GM23338 (cell line): ENCODE data around the gene ASPRV1. TPM values are rescaled to one million over a fixed set of nuclear protein-coding genes. Genes with fewer than 3 reads are reported as not detected.

Experiments
- ATAC-seq: fragments of 200-7000 bp; cut with Tn5 transposase; 3 replicates; pipeline ENCODE4 v1.9.1; 2020
- DNase-seq: peaks from one replicate; pipeline ENCODE4 v3.0.0-alpha.2; 2015; ENCODE audit warnings: low spot score
- H2AFZ ChIP-seq: fragments of 200-600 bp; sonication (generic); 2 replicates; pipeline ENCODE4 v1.8.0; 2016; ENCODE audit warnings: antibody characterized with exemption, mild to moderate bottlenecking, moderate library complexity
- H3F3A ChIP-seq: fragments of 200-600 bp; sonication (generic); replicated peaks from 2 replicates; pipeline ENCODE4 v1.8.0; 2017; ENCODE audit warnings: antibody characterized with exemption, mixed run types, low read depth
- H3K27ac ChIP-seq: fragments of 200-600 bp; sonication (generic); 2 replicates; pipeline ENCODE4 v1.6.1; 2016; ENCODE audit warnings: low read depth
- H3K27me3 ChIP-seq: fragments of 200-600 bp; sonication (generic); 2 replicates; pipeline ENCODE4 v1.8.0; 2016; ENCODE audit warnings: mild to moderate bottlenecking, mixed run types, moderate library complexity; ENCODE audit not compliant: insufficient read depth
- H3K36me3 ChIP-seq: fragments of 200-600 bp; sonication (generic); 2 replicates; pipeline ENCODE4 v1.8.0; 2016; ENCODE audit warnings: mild to moderate bottlenecking; ENCODE audit not compliant: insufficient read depth
- H3K4me1 ChIP-seq: fragments of 200-600 bp; sonication (generic); 2 replicates; pipeline ENCODE4 v1.8.0; 2016; ENCODE audit warnings: mild to moderate bottlenecking, moderate library complexity; ENCODE audit not compliant: insufficient read depth
- H3K4me2 ChIP-seq: fragments of 200-600 bp; sonication (generic); 2 replicates; pipeline ENCODE4 v1.7.1; 2017; ENCODE audit warnings: mixed run types
- H3K4me3 ChIP-seq: fragments of 200-600 bp; sonication (generic); 2 replicates; pipeline ENCODE4 v1.6.1; 2016; ENCODE audit warnings: mixed run types
- H3K79me2 ChIP-seq: fragments of 200-600 bp; sonication (generic); replicated peaks from 2 replicates; pipeline ENCODE4 v1.8.0; 2017; ENCODE audit warnings: mild to moderate bottlenecking; ENCODE audit not compliant: insufficient read depth
- H3K9me2 ChIP-seq: fragments of 200-600 bp; sonication (generic); 2 replicates; pipeline ENCODE4 v1.8.0; 2017; ENCODE audit not compliant: insufficient read depth
- H4K20me1 ChIP-seq: fragments of 200-600 bp; sonication (generic); replicated peaks from 2 replicates; pipeline ENCODE4 v1.8.0; 2017; ENCODE audit warnings: mild to moderate bottlenecking; ENCODE audit not compliant: insufficient read depth
- H3K27ac Mint-ChIP-seq: 2 replicates; pipeline ENCODE4 v1.8.0; 2020; ENCODE audit warnings: inconsistent platforms, mild to moderate bottlenecking, moderate library complexity, mixed read lengths
- H3K27me3 Mint-ChIP-seq: 3 replicates; pipeline ENCODE4 v1.8.0; 2022; ENCODE audit warnings: low read depth, mild to moderate bottlenecking, moderate library complexity, mixed read lengths, inconsistent platforms; ENCODE audit not compliant: insufficient read depth, poor library complexity
- H3K36me3 Mint-ChIP-seq: 3 replicates; pipeline ENCODE4 v1.8.0; 2021; ENCODE audit warnings: low read depth, mild to moderate bottlenecking, inconsistent platforms, moderate library complexity, mixed read lengths
- H3K4me1 Mint-ChIP-seq: 3 replicates; pipeline ENCODE4 v1.8.0; 2020; ENCODE audit warnings: mild to moderate bottlenecking, inconsistent platforms, mixed read lengths
- H3K4me3 Mint-ChIP-seq: 3 replicates; pipeline ENCODE4 v1.8.0; 2021; ENCODE audit warnings: moderate library complexity, mild to moderate bottlenecking, inconsistent platforms, mixed read lengths
- H3K9me3 Mint-ChIP-seq: 3 replicates; pipeline ENCODE4 v1.8.0; 2020; ENCODE audit warnings: moderate library complexity, mild to moderate bottlenecking, inconsistent platforms, mixed read lengths
- CREB1 ChIP-seq: fragments of 250-450 bp; sonication (Bioruptor Pico); IDR thresholded peaks from 2 replicates; pipeline ENCODE4 v1.5.0; 2020; ENCODE audit warnings: low read depth, mild to moderate bottlenecking, moderate library complexity
- EZH2 ChIP-seq: fragments of 200-600 bp; sonication (generic); IDR thresholded peaks from one replicate; pipeline ENCODE4 v1.8.0; 2017; ENCODE audit warnings: antibody characterized with exemption, mild to moderate bottlenecking, low read depth; ENCODE audit not compliant: unreplicated experiment
- EZH2phosphoT487 ChIP-seq: fragments of 200-600 bp; sonication (generic); IDR thresholded peaks from one replicate; pipeline ENCODE4 v1.8.1; 2018; ENCODE audit warnings: antibody characterized with exemption; ENCODE audit not compliant: unreplicated experiment
- JUNB ChIP-seq: IDR thresholded peaks from one replicate; pipeline ENCODE4 v1.6.1; 2016; ENCODE audit warnings: antibody characterized with exemption; ENCODE audit not compliant: unreplicated experiment
- NANOG ChIP-seq: IDR thresholded peaks from 2 replicates; pipeline ENCODE4 v1.6.1; 2016; ENCODE audit warnings: antibody characterized with exemption, borderline replicate concordance
- POLR2AphosphoS5 ChIP-seq: IDR thresholded peaks from 2 replicates; pipeline ENCODE4 v1.6.1; 2016; ENCODE audit warnings: antibody characterized with exemption, low read depth
- STAT1 ChIP-seq: IDR thresholded peaks from one replicate; pipeline ENCODE4 v1.6.1; 2016; ENCODE audit warnings: antibody characterized with exemption; ENCODE audit not compliant: unreplicated experiment
- ZNF114 ChIP-seq: fragments of 250-450 bp; sonication (Bioruptor Pico); IDR thresholded peaks from 2 replicates; pipeline ENCODE4 v1.5.0; 2020; ENCODE audit warnings: mild to moderate bottlenecking, moderate library complexity
- ZNF331 ChIP-seq: fragments of 250-450 bp; sonication (Bioruptor Pico); IDR thresholded peaks from 2 replicates; pipeline ENCODE4 v1.5.0; 2020; ENCODE audit warnings: low read depth, mild to moderate bottlenecking, moderate library complexity
- polyA plus RNA-seq: library from polyadenylated mRNA; unstranded; fragments of >200 nt; fragmentation: Nextera tagmentation; extraction: Ambion mirVana; gene quantifications from 2 replicates; pipeline ENCODE4 v1.2.1, GENCODE V29; 2016
- total RNA-seq: library from RNA; depleted of rRNA; stranded (reverse); fragments of >200 nt; shearing (Covaris generic); gene quantifications from 2 replicates; pipeline ENCODE4 v1.2.3, GENCODE V29; 2014
- TF ChIP-seq, protein P1 (sequence below): IDR thresholded peaks from one replicate; pipeline ENCODE4 v1.6.1; 2018; ENCODE audit warnings: antibody characterized with exemption; ENCODE audit not compliant: unreplicated experiment
- TF ChIP-seq, protein P2 (sequence below), 2 experiments: fragments of 200-600 bp in 1 of 2; sonication (generic) in 1 of 2; conservative IDR thresholded peaks; 2 replicates each; pipeline versions ENCODE4 v1.5.1 to v1.6.1; 2016 to 2017; ENCODE audit warnings: antibody characterized with exemption in 2 of 2, low read depth in 2 of 2, mild to moderate bottlenecking in 2 of 2, moderate library complexity in 1 of 2
- TF ChIP-seq, protein P3 (sequence below): IDR thresholded peaks from 2 replicates; pipeline ENCODE4 v1.6.1; 2016; ENCODE audit warnings: antibody characterized with exemption
- TF ChIP-seq, protein P4 (sequence below): fragments of 250-450 bp; sonication (Bioruptor Pico); IDR thresholded peaks from 2 replicates; pipeline ENCODE4 v1.5.0; 2020; ENCODE audit warnings: mild to moderate bottlenecking, moderate library complexity

The ASPRV1 gene
- total and polyA plus RNA-seq, 2 experiments from 2014 or later: 0.60 to 1.4 TPM

DNA sequence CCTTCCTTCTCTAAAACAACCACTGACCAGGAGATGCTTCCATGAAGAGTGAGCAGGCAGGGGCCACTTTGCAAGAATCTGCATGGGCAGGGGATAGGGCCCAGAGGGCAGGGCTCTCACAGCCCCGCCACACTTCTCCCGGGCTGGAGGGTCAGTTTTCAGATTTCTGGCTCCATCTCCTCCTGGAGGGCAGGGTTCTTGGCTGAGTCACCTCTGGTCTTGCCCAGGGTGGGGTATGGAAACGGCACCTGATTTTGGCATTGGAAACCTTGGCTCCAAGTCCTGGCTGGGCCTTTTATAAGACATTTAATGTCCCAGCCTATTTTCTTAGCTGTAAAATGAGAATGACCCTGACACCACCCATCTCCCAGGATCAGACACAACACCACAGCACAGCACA, 27.6 kb upstream of the ASPRV1 start:
- Histone ChIP-seq H3K4me1 (no peaks in the 10 kb centered on the region), H2AFZ (no peak overlapping the region), H3K4me2 (no peak overlapping the region), H3K4me3 (no peak overlapping the region), H3F3A (no peaks in the 10 kb centered on the region), H3K27me3 (no peaks in the 10 kb centered on the region), H3K79me2 (no peaks in the 10 kb centered on the region), H4K20me1 (no peaks in the 10 kb centered on the region), H3K9me2 (no peaks in the 10 kb centered on the region), H3K36me3 (no peaks in the 10 kb centered on the region), H3K27ac (no peak overlapping the region)
- ATAC-seq (no peak; the same call in 2 of the 3 replicates), DNase-seq (no peak)
- peaks cover 3% of the 10 kb centered on the region for H3K27me3 Mint-ChIP-seq
- H3K4me3 Mint-ChIP-seq: no peak overlapping the region
- TF ChIP-seq, protein P1, sequence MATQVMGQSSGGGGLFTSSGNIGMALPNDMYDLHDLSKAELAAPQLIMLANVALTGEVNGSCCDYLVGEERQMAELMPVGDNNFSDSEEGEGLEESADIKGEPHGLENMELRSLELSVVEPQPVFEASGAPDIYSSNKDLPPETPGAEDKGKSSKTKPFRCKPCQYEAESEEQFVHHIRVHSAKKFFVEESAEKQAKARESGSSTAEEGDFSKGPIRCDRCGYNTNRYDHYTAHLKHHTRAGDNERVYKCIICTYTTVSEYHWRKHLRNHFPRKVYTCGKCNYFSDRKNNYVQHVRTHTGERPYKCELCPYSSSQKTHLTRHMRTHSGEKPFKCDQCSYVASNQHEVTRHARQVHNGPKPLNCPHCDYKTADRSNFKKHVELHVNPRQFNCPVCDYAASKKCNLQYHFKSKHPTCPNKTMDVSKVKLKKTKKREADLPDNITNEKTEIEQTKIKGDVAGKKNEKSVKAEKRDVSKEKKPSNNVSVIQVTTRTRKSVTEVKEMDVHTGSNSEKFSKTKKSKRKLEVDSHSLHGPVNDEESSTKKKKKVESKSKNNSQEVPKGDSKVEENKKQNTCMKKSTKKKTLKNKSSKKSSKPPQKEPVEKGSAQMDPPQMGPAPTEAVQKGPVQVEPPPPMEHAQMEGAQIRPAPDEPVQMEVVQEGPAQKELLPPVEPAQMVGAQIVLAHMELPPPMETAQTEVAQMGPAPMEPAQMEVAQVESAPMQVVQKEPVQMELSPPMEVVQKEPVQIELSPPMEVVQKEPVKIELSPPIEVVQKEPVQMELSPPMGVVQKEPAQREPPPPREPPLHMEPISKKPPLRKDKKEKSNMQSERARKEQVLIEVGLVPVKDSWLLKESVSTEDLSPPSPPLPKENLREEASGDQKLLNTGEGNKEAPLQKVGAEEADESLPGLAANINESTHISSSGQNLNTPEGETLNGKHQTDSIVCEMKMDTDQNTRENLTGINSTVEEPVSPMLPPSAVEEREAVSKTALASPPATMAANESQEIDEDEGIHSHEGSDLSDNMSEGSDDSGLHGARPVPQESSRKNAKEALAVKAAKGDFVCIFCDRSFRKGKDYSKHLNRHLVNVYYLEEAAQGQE: no peak
- TF ChIP-seq JUNB: no peak
- TF ChIP-seq ZNF114 (CRISPR knock-in tag): no peak
- TF ChIP-seq, protein P2, sequence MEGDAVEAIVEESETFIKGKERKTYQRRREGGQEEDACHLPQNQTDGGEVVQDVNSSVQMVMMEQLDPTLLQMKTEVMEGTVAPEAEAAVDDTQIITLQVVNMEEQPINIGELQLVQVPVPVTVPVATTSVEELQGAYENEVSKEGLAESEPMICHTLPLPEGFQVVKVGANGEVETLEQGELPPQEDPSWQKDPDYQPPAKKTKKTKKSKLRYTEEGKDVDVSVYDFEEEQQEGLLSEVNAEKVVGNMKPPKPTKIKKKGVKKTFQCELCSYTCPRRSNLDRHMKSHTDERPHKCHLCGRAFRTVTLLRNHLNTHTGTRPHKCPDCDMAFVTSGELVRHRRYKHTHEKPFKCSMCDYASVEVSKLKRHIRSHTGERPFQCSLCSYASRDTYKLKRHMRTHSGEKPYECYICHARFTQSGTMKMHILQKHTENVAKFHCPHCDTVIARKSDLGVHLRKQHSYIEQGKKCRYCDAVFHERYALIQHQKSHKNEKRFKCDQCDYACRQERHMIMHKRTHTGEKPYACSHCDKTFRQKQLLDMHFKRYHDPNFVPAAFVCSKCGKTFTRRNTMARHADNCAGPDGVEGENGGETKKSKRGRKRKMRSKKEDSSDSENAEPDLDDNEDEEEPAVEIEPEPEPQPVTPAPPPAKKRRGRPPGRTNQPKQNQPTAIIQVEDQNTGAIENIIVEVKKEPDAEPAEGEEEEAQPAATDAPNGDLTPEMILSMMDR (conservative IDR thresholded peaks at IDR 0.05; ENCODE audit: low read depth in 2 of 2): no peak
- no peak for TF ChIP-seq ZNF331 (CRISPR knock-in tag)
- TF ChIP-seq STAT1: no peak
- TF ChIP-seq EZH2: no peak
- TF ChIP-seq, protein P3, sequence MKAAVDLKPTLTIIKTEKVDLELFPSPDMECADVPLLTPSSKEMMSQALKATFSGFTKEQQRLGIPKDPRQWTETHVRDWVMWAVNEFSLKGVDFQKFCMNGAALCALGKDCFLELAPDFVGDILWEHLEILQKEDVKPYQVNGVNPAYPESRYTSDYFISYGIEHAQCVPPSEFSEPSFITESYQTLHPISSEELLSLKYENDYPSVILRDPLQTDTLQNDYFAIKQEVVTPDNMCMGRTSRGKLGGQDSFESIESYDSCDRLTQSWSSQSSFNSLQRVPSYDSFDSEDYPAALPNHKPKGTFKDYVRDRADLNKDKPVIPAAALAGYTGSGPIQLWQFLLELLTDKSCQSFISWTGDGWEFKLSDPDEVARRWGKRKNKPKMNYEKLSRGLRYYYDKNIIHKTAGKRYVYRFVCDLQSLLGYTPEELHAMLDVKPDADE: no peak
- TF ChIP-seq, protein P4, sequence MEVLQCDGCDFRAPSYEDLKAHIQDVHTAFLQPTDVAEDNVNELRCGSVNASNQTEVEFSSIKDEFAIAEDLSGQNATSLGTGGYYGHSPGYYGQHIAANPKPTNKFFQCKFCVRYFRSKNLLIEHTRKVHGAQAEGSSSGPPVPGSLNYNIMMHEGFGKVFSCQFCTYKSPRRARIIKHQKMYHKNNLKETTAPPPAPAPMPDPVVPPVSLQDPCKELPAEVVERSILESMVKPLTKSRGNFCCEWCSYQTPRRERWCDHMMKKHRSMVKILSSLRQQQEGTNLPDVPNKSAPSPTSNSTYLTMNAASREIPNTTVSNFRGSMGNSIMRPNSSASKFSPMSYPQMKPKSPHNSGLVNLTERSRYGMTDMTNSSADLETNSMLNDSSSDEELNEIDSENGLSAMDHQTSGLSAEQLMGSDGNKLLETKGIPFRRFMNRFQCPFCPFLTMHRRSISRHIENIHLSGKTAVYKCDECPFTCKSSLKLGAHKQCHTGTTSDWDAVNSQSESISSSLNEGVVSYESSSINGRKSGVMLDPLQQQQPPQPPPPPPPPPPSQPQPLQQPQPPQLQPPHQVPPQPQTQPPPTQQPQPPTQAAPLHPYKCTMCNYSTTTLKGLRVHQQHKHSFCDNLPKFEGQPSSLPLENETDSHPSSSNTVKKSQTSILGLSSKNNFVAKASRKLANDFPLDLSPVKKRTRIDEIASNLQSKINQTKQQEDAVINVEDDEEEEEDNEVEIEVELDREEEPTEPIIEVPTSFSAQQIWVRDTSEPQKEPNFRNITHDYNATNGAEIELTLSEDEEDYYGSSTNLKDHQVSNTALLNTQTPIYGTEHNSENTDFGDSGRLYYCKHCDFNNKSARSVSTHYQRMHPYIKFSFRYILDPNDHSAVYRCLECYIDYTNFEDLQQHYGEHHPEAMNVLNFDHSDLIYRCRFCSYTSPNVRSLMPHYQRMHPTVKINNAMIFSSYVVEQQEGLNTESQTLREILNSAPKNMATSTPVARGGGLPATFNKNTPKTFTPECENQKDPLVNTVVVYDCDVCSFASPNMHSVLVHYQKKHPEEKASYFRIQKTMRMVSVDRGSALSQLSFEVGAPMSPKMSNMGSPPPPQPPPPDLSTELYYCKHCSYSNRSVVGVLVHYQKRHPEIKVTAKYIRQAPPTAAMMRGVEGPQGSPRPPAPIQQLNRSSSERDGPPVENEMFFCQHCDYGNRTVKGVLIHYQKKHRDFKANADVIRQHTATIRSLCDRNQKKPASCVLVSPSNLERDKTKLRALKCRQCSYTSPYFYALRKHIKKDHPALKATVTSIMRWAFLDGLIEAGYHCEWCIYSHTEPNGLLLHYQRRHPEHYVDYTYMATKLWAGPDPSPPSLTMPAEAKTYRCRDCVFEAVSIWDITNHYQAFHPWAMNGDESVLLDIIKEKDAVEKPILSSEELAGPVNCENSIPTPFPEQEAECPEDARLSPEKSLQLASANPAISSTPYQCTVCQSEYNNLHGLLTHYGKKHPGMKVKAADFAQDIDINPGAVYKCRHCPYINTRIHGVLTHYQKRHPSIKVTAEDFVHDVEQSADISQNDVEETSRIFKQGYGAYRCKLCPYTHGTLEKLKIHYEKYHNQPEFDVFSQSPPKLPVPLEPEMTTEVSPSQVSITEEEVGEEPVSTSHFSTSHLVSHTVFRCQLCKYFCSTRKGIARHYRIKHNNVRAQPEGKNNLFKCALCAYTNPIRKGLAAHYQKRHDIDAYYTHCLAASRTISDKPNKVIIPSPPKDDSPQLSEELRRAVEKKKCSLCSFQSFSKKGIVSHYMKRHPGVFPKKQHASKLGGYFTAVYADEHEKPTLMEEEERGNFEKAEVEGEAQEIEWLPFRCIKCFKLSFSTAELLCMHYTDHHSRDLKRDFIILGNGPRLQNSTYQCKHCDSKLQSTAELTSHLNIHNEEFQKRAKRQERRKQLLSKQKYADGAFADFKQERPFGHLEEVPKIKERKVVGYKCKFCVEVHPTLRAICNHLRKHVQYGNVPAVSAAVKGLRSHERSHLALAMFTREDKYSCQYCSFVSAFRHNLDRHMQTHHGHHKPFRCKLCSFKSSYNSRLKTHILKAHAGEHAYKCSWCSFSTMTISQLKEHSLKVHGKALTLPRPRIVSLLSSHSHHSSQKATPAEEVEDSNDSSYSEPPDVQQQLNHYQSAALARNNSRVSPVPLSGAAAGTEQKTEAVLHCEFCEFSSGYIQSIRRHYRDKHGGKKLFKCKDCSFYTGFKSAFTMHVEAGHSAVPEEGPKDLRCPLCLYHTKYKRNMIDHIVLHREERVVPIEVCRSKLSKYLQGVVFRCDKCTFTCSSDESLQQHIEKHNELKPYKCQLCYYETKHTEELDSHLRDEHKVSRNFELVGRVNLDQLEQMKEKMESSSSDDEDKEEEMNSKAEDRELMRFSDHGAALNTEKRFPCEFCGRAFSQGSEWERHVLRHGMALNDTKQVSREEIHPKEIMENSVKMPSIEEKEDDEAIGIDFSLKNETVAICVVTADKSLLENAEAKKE (CRISPR knock-in tag): no peak
- TF ChIP-seq NANOG: no peak
- TF ChIP-seq POLR2AphosphoS5: no peak
- no peak for TF ChIP-seq EZH2phosphoT487
- TF ChIP-seq CREB1: no peak
- no peak overlapping the region for H3K27ac Mint-ChIP-seq
- peaks cover 4% of the 10 kb centered on the region for H3K4me1 Mint-ChIP-seq
- peaks cover 1% of the 10 kb centered on the region; the same call in 1 of the 3 replicates for H3K36me3 Mint-ChIP-seq
- no peaks in the 10 kb centered on the region for H3K9me3 Mint-ChIP-seq
